Urothelium cell line (cell line): Measurements from ENCODE around the gene IFT57.
A peak's percentile ranks its signal among the peaks of the same experiment; 100 is the strongest.
"Not testable (repeated sequence)": the region's sequence is repeated elsewhere in the genome, so short reads cannot be mapped to it uniquely, and the experiment has no call there.

Experiments used
- DNase-seq: peaks from one replicate; pipeline ENCODE4 v3.0.0; 2011; ENCODE audit warnings: low spot score, mixed read lengths
- FAIRE-seq: peaks from 2 replicates; lab custom pipeline; 2011; peaks lifted over from hg19 to GRCh38; lab: Jason Lieb, UNC

Gene IFT57, protein sequence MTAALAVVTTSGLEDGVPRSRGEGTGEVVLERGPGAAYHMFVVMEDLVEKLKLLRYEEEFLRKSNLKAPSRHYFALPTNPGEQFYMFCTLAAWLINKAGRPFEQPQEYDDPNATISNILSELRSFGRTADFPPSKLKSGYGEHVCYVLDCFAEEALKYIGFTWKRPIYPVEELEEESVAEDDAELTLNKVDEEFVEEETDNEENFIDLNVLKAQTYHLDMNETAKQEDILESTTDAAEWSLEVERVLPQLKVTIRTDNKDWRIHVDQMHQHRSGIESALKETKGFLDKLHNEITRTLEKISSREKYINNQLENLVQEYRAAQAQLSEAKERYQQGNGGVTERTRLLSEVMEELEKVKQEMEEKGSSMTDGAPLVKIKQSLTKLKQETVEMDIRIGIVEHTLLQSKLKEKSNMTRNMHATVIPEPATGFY

DNA sequence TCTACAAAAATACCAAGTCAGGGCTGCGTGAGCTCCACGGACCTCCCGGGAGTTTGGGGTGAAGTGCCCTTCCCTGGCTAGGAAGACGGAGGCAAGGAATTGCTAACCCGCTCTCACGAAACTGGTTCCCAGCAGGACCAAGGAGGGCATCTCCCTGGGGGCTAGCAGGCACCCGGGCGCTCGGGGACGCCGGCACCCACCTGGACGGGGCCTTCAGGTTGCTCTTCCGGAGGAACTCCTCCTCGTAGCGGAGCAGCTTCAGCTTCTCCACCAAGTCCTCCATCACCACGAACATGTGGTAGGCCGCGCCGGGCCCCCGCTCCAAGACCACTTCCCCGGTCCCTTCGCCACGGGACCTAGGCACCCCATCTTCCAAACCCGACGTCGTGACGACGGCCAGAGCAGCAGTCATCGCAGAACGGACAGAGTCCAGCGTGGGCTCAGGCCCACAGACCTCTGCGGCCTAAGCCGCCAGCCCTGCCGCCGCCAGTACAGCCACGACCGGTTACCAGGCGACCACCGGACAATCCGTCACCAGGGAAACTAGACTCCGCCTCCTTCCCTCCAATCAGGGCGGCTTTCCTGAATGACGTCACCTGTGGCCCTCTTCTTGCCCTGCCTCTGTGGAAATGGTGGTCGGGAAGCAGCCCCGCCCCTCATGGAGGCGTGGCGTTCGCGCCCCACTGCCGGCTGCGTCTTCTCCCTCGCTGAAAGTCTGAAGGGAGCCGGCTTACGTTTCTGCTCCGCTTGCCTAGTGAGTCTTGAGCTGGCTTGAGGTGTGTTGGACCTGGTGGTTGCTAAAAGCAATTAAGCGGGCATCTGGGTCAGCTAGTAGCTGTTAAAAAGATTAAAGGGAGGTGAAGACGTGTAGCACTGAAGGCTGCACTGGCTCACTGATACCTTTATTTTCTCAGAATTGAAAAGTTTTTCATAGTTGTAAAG lies at the start of gene IFT57:
TSS of gene IFT57 (minus strand) at position 514 of the 942 bp plus-strand sequence. CDS start at position 412, 102 bp downstream.
- peak; percentile 99 for DNase-seq
- peak; percentile 94 for FAIRE-seq

DNA sequence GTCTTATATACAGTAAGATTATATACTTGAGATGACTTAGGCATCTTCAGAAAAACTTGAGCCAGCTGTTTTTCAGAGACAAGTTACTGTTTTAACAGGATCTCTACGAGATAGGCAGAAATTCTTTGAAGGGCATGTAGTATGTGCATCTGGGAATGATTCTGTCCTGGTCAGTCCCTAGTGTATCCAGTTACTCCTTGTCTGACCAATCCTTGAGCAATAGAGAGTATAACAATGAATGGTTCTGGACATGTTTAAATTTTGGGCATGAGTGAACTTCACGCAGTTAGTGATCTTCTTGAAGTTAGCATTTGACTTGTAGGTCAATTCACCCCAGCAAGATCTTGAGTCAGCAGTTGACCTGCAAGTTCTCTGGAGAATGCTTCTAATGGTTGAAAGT lies 49.4 kb upstream of the IFT57 start:
- no peak for FAIRE-seq
- DNase-seq = no peak

DNA sequence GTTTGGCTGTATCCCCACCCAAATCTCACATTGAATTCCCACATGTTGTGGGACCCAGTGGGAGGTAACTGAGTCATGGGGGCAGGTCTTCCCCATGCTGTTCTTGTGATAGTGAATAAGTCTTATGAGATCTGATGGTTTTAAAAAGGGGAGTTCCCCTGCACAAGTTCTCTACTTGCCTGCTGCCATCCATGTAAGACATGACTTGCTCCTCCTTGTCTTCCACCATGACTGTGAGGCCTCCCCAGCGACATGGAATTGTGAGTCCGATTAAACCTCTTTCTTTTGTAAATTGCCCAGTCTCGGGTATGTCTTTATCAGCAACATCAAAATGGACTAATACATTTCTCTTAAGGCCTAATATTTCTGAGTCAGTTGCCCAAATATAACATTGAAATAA lies 46.0 kb upstream of the IFT57 start:
- not testable (repeated sequence) for DNase-seq, FAIRE-seq

DNA sequence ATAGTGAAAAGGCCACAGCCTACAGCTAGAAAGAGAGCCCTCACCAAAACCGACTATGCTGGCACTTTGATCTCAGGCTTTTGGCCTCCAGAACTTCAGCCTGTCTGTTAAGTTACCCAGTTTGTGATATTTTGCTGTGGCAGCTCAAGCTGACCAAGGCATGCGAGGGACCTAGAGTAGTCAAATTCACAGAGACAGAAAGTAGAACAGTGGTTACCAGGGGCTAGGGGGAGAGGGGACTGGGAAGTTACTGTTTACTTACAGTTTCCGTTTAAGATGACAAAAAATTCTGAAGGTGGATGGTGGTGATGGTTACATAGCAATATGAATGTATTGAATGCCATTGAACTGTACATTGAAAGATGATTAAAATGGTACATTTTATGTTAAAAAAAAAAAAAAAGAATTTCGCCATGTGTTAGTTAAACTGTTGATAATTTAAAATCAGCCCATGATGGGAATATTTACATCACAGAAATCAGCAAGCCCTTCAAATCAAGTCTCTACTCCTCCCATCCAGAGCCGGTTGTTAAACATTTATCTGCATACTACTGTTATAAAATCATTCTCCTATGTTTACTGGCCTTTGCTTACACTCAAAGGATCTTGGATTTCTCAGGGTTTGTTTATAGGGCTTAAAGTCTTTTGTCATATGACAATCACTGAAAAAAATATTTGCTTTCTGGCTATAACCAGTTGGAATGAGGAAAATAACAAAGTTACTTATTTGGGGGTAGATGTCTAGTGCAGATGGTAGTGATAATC lies 42.5 kb upstream of the IFT57 start:
- FAIRE-seq, DNase-seq: not testable (repeated sequence)

DNA sequence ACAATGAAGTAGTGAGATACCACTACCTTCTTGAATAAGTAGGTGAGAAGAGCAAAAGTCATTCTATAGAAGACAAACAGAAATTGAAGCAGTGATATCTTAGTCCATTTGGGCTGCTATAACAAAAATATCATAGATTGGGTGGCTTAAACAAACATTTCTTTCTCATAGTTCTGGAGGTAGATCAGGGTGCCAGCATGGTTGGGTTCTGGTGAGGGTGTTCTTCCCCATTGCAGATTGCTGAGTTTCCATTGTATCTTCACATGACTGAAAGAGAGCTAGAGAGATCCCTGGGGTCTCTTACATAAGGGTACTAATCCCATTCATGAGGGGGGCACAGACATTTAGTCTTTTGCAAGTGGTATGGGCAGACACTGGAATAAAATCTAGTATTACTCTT lies 32.9 kb upstream of the IFT57 start:
- no peak for FAIRE-seq

DNA sequence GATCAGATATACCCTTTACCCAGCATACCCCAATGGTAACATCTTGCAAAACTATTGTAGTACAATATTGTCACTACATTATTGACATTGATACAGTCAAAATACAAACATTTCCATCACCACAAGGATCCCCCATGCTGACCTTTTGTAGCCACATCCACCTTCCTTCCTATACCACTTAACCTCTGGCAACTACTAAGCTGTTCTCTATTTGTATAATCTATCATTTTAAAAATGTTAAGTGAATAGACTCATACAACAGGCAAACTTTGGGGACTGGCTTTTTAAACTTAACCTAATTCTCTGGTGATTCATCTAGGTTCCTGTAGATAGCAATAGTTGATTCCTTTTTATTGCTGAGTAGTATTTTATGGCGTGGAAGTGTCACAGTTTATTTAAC lies 29.6 kb upstream of the IFT57 start:
- no peak for FAIRE-seq

More for the DNA sequence above, 32.9 kb upstream of the IFT57 start:
- DNase-seq = no peak

DNA sequence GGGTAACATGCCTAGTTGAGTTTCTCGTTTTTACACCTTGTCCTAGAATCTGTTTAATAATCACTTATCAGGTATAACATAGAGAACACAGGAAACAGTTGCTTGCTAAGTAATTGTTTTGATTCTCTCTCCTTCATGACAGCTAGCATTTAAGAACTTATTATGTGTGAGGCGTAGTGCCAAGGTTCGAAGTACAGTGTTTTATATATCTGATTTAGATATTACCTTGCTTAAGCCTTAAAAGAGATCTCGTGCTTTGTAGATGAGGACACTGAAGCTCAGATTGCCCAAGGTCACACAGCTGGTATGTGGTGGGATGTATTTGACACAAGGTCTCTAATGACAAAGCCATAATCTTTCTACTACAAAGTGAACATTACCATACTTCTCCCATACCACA lies 29.0 kb upstream of the IFT57 start:
- no peak for DNase-seq
- no peak for FAIRE-seq

More for the DNA sequence above, 29.6 kb upstream of the IFT57 start:
- DNase-seq = no peak

DNA sequence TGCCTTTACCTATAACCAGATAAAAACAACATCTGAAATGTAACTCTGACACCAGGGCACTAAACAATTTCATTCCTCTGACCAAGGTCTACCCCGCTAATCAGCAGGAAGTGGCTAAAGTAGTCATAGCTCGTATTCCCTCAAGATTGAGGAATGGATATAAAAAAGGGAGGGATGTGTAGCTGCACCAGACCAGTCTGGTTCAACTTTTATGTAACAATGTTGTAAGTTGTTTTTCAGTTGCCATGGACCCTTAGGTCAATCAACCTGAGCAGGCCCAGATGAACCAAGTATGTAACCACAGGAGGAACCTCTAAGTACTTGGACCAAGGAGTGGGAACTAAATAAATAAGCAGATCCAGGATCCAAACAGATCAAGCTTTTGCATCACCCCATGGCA lies 28.4 kb upstream of the IFT57 start:
- DNase-seq (no peak), FAIRE-seq (peak; percentile 52)

DNA sequence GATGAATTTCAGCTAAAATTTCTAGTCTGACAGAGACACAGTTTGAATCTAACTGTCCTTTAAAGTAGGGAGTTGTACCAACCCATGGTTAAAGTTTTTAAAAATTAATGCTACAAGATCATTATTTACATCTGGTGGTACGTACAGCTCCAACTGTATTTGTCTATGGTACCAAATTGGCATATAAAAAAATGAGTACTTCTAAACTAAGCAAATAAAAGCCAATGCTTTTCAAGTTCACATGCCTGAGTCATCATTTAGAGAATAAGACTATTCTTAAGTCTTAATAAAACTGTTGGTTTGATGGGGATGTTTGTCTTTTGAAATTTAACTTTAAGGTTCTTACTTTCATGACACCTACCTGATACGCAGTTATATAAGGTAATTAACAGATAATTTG lies 21.0 kb upstream of the IFT57 start:
- FAIRE-seq = no peak
- DNase-seq = no peak

DNA sequence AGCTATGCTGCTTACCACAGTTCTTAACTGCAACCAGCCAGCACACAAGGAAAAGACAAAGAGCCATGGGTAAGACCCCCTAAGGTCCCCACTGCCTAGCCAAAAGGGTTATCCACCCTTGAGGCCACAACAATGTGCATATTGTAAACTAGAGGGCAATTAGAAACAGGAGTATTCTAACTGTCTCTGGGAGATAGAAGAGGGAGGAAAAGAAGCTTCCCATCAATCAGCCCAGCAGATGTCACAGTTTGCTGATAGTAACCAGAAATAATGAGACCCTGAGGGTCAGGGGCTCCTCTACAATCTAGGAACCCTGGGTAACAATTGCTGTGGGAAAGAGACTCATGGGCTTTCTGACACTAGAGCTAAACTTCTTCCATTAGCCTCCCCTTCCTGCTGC lies 20.6 kb upstream of the IFT57 start:
- DNase-seq (no peak), FAIRE-seq (no peak)

DNA sequence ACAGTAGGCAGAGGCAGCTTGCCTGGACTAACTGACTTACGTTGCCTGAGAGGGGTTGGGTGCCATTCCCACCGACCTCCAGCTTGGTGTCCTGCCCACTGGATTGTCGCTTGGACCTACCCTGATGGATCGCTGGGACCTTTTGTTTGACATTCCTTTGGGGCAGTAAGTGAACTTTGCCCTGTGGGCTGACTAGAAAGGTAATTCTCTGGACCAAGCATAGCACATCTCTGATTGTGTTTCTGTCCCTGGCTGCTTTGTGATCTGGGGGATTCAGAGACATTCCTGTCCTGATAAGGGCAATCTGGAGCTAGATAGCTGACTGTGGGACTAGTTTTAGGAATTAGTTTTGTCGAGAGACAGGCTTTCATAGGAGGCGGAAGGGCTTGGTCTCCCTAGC lies 19.5 kb upstream of the IFT57 start:
- DNase-seq (no peak), FAIRE-seq (no peak)

DNA sequence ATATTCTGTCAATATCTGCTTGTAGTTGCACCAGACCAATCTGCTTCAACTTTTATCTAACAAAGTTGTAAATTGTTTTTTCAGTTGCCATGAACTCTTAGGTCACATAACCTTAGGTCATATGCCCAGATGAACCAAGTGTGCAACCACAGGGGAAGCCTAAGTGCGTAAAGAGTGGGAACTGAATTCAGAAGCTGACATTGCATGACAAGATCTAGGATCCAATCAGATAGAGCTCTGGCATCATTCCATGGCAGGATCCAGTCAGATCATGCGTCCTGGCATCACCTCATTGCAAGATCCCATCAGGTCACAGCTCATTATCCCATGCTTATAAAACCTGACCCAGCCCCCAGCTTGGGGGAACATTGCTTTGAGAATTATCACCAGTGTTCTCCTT lies 18.9 kb upstream of the IFT57 start:
- no peak for FAIRE-seq
- DNase-seq = no peak

DNA sequence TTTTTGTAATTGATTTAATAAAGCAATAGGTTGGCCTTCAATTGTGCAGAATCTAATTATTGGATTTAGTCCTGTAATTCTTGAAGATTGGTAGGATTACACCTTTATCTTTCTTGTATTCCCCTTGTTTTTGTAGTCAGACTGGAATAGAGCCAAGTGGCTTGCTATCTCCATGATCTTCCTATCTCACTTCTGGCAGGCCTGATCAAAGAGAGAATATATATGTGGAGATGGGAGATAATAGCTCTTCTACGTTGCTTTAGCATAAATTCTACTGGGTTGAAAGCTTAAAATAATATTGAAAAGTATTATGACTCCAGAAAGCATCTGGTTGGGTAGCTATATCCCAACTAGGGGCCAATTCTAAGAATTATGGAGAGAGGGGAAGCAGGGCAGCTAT lies 16.9 kb upstream of the IFT57 start:
- no peak for DNase-seq
- no peak for FAIRE-seq

DNA sequence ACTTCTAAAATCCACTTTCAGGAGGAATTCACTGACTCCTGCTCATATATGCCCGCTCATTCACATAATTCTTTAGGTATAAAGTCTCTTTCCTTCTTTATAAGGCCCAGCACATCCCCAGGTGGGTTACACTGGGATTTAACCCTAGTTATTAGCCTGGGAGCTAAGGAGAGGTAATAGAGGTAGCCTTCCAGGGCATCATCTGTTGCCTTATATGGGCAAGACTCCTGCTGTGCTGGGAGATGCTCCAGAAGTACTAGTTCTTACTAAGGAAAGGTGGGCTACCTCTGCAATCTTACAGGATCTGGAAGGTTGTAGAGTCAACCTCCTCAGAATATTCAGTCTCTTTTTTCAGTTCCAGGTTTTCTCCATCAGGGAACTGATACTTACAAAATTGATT lies 13.1 kb upstream of the IFT57 start:
- DNase-seq (no peak), FAIRE-seq (no peak)

DNA sequence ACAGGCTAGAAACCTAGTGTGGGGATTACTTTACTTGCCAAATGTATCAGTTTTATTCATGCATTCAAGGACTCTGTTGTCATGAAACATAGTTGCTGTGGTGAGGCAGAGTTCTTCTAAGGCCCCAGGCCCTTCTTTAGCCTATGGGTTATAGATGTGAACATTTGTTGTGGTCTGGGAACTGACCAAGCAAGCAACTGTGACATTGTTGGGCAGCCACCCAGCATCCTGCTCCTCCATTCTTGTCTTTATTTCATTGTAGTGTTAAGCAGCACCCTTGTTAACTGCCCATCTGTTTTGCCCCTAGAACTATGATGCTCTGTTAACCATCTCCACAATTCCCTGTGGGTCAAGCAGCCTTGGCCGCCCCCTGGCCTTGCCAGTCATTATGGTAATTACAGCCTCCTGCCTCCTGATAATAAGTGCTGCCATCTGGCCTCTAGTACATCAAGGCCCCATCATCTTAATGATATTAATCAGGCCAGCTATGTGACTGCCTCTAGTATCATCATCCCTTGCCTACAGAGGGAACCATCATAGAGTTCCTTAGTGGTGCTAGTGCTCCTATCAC lies 12.2 kb upstream of the IFT57 start:
- no peak for DNase-seq
- FAIRE-seq = no peak

DNA sequence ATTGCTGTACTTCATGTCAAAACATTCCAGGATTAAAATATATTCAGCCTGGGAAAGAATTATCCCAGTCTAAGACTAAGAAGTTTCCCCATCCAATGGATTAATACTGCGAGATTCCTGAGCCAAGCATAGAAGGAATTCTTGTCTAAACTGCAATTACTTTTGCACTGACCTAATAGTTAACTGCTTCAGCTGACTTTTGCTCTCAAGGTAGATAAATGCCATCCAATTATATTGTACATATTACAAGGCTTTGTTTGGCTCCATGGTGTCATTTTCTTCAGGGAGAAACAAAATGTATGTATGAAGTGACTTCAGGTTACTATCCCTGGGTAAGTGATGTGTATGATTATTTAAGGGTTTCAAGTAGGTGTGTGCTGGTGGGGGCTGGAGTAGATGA lies 6.1 kb upstream of the IFT57 start:
- FAIRE-seq (no peak), DNase-seq (no peak)

DNA sequence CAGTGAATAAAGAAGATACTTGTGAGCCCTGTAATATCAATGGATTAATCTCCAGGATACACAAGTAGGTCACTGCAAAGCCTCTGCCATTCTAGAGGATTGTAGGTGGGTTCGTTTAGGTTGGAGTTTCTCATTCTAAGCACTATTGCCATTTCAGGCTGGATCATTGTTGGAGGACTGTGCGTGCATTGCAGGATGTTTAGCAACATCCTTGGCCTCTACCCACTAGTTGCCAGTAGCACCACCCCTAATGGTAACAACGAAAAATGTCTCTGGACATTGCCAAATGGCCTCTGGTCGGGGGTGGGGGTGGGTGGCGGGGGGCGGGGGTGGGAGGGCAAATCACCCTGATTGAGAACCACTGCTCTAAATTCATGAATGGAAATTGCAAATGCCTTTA lies 4.9 kb upstream of the IFT57 start:
- DNase-seq = no peak
- FAIRE-seq = no peak

DNA sequence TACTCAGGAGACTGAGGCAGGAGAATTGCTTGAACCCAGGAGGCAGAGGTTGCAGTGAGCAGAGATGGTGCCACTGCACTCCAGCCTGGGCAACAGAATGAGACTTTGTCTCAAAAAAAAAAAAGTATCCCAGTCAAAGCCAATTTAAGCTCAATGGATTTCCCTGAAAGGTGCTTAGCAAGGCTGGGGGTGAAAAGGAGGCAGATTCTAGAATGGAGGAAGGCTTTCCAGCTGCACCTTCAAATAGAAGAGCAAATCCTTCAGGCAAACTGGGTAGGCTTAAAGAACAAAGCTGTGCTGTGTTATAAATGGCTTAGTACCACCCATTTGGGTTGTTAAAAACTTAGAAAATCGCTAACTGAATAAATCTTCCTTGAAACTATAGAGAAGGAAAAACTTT lies 3.0 kb upstream of the IFT57 start:
- FAIRE-seq = no peak
- DNase-seq = no peak

DNA sequence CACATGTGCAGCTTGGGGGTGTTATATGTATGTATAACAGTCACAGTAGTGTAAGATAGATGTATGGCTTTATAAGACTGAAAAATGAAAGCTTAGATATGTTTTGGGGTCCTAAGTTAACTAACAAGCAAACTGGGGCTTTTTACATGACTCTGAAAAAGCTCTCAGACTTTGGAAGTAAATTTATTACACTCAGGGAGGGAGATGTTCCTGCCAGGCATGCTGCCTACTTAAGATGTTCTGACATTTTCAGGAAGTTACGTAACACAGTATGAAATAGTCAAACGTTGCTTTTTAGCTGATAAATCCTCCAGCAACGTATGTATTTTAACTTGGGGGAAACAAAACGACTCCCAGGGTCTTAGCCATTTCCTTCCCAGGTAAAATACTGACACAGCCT lies 1.7 kb upstream of the IFT57 start:
- FAIRE-seq (no peak), DNase-seq (no peak)

DNA sequence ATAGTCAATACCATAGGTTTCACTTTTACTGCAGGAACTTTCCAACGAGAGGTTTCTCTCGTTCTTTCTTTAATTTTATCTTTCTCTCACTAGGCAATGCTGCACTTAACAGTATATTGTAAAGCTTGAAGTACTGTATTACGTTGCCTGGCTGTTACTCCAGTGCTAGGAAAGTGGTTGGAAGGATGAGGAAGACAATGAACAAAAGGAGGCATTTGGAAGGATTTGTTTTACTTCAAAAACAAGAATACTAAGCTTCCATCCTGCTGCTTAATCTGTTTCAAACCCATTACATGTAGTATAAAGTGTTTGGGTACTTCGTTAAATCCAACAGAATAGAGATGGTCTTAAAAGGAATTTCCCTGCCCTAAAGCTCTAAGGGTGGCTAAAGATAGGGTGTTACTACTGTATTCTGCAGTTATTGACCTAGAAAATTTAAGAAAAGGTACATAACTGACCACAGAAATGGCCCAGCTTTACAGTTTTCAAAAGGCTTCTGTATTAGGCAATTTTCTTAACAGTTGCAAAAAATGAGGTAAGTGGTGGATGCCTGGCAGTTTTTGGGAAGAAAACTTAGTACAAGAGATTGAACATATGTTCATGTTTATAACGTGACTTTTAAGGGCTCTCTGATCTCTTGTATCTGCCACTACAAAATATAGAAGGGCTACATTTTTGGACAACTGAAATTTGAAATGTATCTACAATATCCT lies 785 bp upstream of the IFT57 start:
- no peak for FAIRE-seq
- DNase-seq = no peak
